ENCODE results near the gene ARTN.

DNA sequence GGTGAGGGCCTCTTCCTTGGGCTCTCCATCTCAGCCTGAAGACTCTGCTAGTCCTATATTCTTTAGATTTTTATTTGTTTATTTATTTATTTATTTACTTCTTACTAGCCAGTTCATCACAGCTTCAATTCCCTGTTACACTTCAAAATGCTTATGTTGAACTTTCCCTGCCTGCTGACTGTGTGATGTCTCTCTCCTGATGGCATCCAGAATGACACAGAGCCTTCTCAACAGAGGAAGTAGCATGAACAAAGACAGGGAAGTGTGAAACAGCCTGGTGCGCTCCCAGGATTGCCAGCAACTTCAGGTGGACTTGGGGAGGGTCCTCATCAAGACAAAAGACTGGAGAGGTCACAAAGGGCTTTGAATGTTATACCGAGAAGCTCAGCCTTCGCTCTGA lies 8.8 kb downstream of the ARTN start:
- TF ChIP-seq, protein P1, sequence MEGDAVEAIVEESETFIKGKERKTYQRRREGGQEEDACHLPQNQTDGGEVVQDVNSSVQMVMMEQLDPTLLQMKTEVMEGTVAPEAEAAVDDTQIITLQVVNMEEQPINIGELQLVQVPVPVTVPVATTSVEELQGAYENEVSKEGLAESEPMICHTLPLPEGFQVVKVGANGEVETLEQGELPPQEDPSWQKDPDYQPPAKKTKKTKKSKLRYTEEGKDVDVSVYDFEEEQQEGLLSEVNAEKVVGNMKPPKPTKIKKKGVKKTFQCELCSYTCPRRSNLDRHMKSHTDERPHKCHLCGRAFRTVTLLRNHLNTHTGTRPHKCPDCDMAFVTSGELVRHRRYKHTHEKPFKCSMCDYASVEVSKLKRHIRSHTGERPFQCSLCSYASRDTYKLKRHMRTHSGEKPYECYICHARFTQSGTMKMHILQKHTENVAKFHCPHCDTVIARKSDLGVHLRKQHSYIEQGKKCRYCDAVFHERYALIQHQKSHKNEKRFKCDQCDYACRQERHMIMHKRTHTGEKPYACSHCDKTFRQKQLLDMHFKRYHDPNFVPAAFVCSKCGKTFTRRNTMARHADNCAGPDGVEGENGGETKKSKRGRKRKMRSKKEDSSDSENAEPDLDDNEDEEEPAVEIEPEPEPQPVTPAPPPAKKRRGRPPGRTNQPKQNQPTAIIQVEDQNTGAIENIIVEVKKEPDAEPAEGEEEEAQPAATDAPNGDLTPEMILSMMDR (IDR thresholded peaks at IDR 0.05) = no peak
- TF ChIP-seq POLR2A (IDR thresholded peaks at IDR 0.05) = no peak
